ENCODE measurements around the gene PDK1. TPM values are rescaled to one million over a fixed set of nuclear protein-coding genes. Genes with fewer than 3 reads are reported as not detected.

Gene PDK1
- polyA plus RNA-seq, 2 of the 4 experiments (the other 2 are of a cell fraction), result 1.2 to 12.9 TPM

- TF ChIP-seq MYC (IDR thresholded peaks at IDR 0.05; ENCODE audit: borderline replicate concordance, low read length) (no peak), RFX5 (IDR thresholded peaks at IDR 0.05) (no peak), ZNF302 (CRISPR knock-in tag; IDR thresholded peaks at IDR 0.05) (no peak), EHMT2 (IDR thresholded peaks at IDR 0.05; ENCODE audit: low read depth) (no peak), MAFK (IDR thresholded peaks at IDR 0.05; ENCODE audit: partially characterized antibody) (no peak), RARB (CRISPR knock-in tag; IDR thresholded peaks at IDR 0.05) (no peak), POLR2A (IDR thresholded peaks at IDR 0.05; ENCODE audit: low read length) (no peak)
- TF ChIP-seq, protein P1, sequence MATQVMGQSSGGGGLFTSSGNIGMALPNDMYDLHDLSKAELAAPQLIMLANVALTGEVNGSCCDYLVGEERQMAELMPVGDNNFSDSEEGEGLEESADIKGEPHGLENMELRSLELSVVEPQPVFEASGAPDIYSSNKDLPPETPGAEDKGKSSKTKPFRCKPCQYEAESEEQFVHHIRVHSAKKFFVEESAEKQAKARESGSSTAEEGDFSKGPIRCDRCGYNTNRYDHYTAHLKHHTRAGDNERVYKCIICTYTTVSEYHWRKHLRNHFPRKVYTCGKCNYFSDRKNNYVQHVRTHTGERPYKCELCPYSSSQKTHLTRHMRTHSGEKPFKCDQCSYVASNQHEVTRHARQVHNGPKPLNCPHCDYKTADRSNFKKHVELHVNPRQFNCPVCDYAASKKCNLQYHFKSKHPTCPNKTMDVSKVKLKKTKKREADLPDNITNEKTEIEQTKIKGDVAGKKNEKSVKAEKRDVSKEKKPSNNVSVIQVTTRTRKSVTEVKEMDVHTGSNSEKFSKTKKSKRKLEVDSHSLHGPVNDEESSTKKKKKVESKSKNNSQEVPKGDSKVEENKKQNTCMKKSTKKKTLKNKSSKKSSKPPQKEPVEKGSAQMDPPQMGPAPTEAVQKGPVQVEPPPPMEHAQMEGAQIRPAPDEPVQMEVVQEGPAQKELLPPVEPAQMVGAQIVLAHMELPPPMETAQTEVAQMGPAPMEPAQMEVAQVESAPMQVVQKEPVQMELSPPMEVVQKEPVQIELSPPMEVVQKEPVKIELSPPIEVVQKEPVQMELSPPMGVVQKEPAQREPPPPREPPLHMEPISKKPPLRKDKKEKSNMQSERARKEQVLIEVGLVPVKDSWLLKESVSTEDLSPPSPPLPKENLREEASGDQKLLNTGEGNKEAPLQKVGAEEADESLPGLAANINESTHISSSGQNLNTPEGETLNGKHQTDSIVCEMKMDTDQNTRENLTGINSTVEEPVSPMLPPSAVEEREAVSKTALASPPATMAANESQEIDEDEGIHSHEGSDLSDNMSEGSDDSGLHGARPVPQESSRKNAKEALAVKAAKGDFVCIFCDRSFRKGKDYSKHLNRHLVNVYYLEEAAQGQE (IDR thresholded peaks at IDR 0.05), result no peak
Observed at GRCh38 chr2:172550419-172550818, 5.5 kb upstream of the PDK1 start (continued).

DNA sequence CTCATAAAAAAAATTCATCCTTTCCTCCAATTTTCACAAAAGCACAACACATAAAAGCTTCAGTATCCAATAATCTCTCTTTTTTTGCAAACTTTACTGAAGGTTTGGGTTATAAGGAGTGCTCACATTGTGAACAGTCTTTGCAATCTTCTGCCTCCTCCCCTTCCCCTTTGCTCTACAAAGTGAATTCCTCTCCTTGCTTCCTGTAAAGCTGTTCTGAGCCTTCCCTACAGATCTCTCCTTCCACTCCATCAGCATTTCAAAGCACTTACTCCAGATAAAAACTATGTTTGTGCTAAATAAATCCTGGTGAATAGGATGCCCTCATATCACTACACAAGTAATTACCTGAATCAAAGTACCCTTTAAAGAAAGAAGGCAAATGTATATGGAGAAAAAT lies 4.6 kb upstream of the PDK1 start:
- ChIA-PET CTCF (interaction anchor here (1.1 to 1.2 kb wide), 3 partner anchors 11 to 379 kb away, joined by 4 to 5 read pairs (median 5); no protein-coding TSS in a partner anchor), POLR2A (no interaction called here)
- H3K4me3 ChIP-seq, result no peak overlapping the region
- H3K9me3 ChIP-seq, result no peaks in the 10 kb centered on the region
- DNase-seq (ENCODE audit: low read depth in 1 of 2, low spot score in 1 of 2) (no peak), FAIRE-seq (no peak), ATAC-seq (no peak)
- TF ChIP-seq BCL3 (IDR thresholded peaks at IDR 0.05) (no peak), NR3C1 (IDR thresholded peaks at IDR 0.05) (no peak), POLR2AphosphoS2 (conservative IDR thresholded peaks at IDR 0.05; ENCODE audit: low read length) (no peak), JUN (IDR thresholded peaks at IDR 0.05) (no peak), ESRRA (IDR thresholded peaks at IDR 0.05; ENCODE audit: borderline replicate concordance, low read length) (no peak), MAFK (IDR thresholded peaks at IDR 0.05; ENCODE audit: partially characterized antibody) (no peak), USF2 (IDR thresholded peaks at IDR 0.05) (no peak), MAZ (IDR thresholded peaks at IDR 0.05; ENCODE audit: borderline replicate concordance, low read depth, low read length) (no peak), RCOR1 (IDR thresholded peaks at IDR 0.05; ENCODE audit: low read depth, low read length) (no peak), RFX5 (IDR thresholded peaks at IDR 0.05) (no peak)
- H3K4me1 ChIP-seq, result peaks cover 5% of the 10 kb centered on the region; the same call in 2 of the 3 replicates
- no peak overlapping the region for H3K27ac ChIP-seq
- no peak overlapping the region for H3K4me2 ChIP-seq

GRCh38 chr2:172552547-172553291 lies 3.2 kb upstream of the PDK1 start:
- no peak overlapping the region for H3K27ac ChIP-seq
- POLR2A ChIA-PET, result no interaction called here
- H3K4me2 ChIP-seq, result no peak overlapping the region
- FAIRE-seq, result no peak
- no peaks in the 10 kb centered on the region for H3K9me3 ChIP-seq
- H3K4me1 ChIP-seq, result peaks cover 14% of the 10 kb centered on the region
- CTCF ChIA-PET, result interaction anchor here (0.6 to 1.5 kb wide), 4 partner anchors 12 to 1819 kb away, joined by 3 to 5 read pairs (median 4); no protein-coding TSS in a partner anchor
- 59% methylated on average over 4 of the region's 4 CpGs for WGBS (ENCODE audit: missing lambda C conversion rate)
- ATAC-seq, result no peak
- no peak for TF ChIP-seq FOSL2 (IDR thresholded peaks at IDR 0.05)
- 0 out of 2 replicates have a peak, but pooled peaks have one; percentile 13 for TF ChIP-seq FOSL2 (CRISPR knock-in tag; IDR thresholded peaks at IDR 0.05)
- TF ChIP-seq, protein P2, sequence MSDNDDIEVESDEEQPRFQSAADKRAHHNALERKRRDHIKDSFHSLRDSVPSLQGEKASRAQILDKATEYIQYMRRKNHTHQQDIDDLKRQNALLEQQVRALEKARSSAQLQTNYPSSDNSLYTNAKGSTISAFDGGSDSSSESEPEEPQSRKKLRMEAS (IDR thresholded peaks at IDR 0.05), result no peak
- TF ChIP-seq MAFK (IDR thresholded peaks at IDR 0.05; ENCODE audit: partially characterized antibody), result peak; percentile 64
- TF ChIP-seq ESRRA (IDR thresholded peaks at IDR 0.05; ENCODE audit: borderline replicate concordance, low read length), result no peak
- TF ChIP-seq FOSB (CRISPR knock-in tag; IDR thresholded peaks at IDR 0.05), result no peak
- no peak for TF ChIP-seq ZNF302 (CRISPR knock-in tag; IDR thresholded peaks at IDR 0.05)
- H3K4me3 ChIP-seq, result no peak overlapping the region
- peak in 1 of 2 experiments; percentile 19 for DNase-seq (ENCODE audit: low read depth in 1 of 2, low spot score in 1 of 2)

Measured in A549 (cell line).